ENCODE data around the gene NOC4L.

GRCh38 chr12:132199101-132199500, 54.8 kb downstream of the NOC4L start:
- TF ChIP-seq HDGF (IDR thresholded peaks at IDR 0.05; ENCODE audit: borderline replicate concordance), result no peak
- TF ChIP-seq SP1 (IDR thresholded peaks at IDR 0.05), result no peak
- TF ChIP-seq NFRKB (IDR thresholded peaks at IDR 0.05), result no peak
